ENCODE results near the gene ANTXR1.

- TF ChIP-seq ZNF565 (CRISPR knock-in tag; conservative IDR thresholded peaks at IDR 0.05; ENCODE audit: low read depth), result no peak
- no peak for TF ChIP-seq ISL1 (CRISPR knock-in tag; IDR thresholded peaks at IDR 0.05)
- TF ChIP-seq GLIS3 (CRISPR knock-in tag; IDR thresholded peaks at IDR 0.05), result no peak
- no peak for TF ChIP-seq BACH2 (CRISPR knock-in tag; IDR thresholded peaks at IDR 0.05; ENCODE audit: borderline replicate concordance)
- TF ChIP-seq ZFP3 (CRISPR knock-in tag; IDR thresholded peaks at IDR 0.05), result no peak
- TF ChIP-seq, protein P1, sequence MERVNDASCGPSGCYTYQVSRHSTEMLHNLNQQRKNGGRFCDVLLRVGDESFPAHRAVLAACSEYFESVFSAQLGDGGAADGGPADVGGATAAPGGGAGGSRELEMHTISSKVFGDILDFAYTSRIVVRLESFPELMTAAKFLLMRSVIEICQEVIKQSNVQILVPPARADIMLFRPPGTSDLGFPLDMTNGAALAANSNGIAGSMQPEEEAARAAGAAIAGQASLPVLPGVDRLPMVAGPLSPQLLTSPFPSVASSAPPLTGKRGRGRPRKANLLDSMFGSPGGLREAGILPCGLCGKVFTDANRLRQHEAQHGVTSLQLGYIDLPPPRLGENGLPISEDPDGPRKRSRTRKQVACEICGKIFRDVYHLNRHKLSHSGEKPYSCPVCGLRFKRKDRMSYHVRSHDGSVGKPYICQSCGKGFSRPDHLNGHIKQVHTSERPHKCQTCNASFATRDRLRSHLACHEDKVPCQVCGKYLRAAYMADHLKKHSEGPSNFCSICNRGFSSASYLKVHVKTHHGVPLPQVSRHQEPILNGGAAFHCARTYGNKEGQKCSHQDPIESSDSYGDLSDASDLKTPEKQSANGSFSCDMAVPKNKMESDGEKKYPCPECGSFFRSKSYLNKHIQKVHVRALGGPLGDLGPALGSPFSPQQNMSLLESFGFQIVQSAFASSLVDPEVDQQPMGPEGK (CRISPR knock-in tag; IDR thresholded peaks at IDR 0.05; ENCODE audit: borderline replicate concordance), result no peak
- no peak for TF ChIP-seq OSR1 (CRISPR knock-in tag; IDR thresholded peaks at IDR 0.05)
- TF ChIP-seq ZC3H10 (CRISPR knock-in tag; IDR thresholded peaks at IDR 0.05), result no peak
- TF ChIP-seq PPARA (CRISPR knock-in tag; IDR thresholded peaks at IDR 0.05; ENCODE audit: borderline replicate concordance), result no peak
- TF ChIP-seq ZNF8 (CRISPR knock-in tag; IDR thresholded peaks at IDR 0.05), result no peak
- TF ChIP-seq ESRRG (CRISPR knock-in tag; IDR thresholded peaks at IDR 0.05), result no peak
- TF ChIP-seq ZNF70 (CRISPR knock-in tag; IDR thresholded peaks at IDR 0.05), result no peak
- no peak for TF ChIP-seq TOX (CRISPR knock-in tag; IDR thresholded peaks at IDR 0.05; ENCODE audit: borderline replicate concordance)
Measured at GRCh38 chr2:69297216-69297615, 284.2 kb downstream of the ANTXR1 start.
